GM12878 (cell line): Measurements from ENCODE around the gene CEBPE.

Experiments used
- ATF3 ChIP-seq: IDR thresholded peaks from 2 replicates; pipeline ENCODE4 v1.6.1; 2011; ENCODE audit warnings: low read depth, mild to moderate bottlenecking, low read length, moderate library complexity, borderline replicate concordance; ENCODE audit errors: extremely low read depth
- CBX5 ChIP-seq: sonication (generic); IDR thresholded peaks from 2 replicates; pipeline ENCODE4 v1.6.1; 2016; ENCODE audit warnings: low read depth, moderate library complexity, mild to moderate bottlenecking, inconsistent platforms
- CEBPB ChIP-seq, 2 experiments: fragments of 150-350 bp in 1 of 2; IDR thresholded peaks; 2 replicates each; pipeline ENCODE4 v1.6.1; 2012 to 2014; ENCODE audit warnings: low read depth in 2 of 2, low read length in 2 of 2, borderline replicate concordance in 1 of 2, inconsistent platforms in 1 of 2
- CTCF ChIP-seq, 3 experiments: IDR thresholded peaks in 2 of 3; conservative IDR thresholded peaks in 1 of 3; 2 replicates each; pipeline ENCODE4 v1.5.1; 2011; ENCODE audit warnings: low read depth in 3 of 3, low read length in 3 of 3, mild to moderate bottlenecking in 3 of 3, control low read depth in 2 of 3, moderate library complexity in 2 of 3, inconsistent platforms in 1 of 3, mixed read lengths in 1 of 3; ENCODE audit not compliant: control insufficient read depth in 2 of 3, insufficient read depth in 1 of 3; ENCODE audit errors: extremely low read depth in 1 of 3
- EP300 ChIP-seq, 2 experiments: fragments of 150-350 bp in 1 of 2; IDR thresholded peaks; 2 replicates each; pipeline ENCODE4 v1.6.1; 2011 to 2012; ENCODE audit warnings: low read depth in 2 of 2, low read length in 2 of 2, borderline replicate concordance in 1 of 2, improper control_type of control experiment in 1 of 2, inconsistent platforms in 1 of 2; ENCODE audit not compliant: control insufficient read depth in 1 of 2
- FOS ChIP-seq: IDR thresholded peaks from 3 replicates; pipeline ENCODE4 v1.6.1; 2011; ENCODE audit warnings: borderline replicate concordance; ENCODE audit not compliant: insufficient read length; ENCODE audit errors: extremely low read depth
- FOXK2 ChIP-seq: fragments of 450-650 bp; IDR thresholded peaks from 2 replicates; pipeline ENCODE4 v1.6.1; 2017; ENCODE audit warnings: mild to moderate bottlenecking, moderate library complexity
- MAX ChIP-seq: IDR thresholded peaks from 2 replicates; pipeline ENCODE4 v1.6.1; 2012; ENCODE audit warnings: low read depth, low read length, improper control_type of control experiment
- MTA3 ChIP-seq: IDR thresholded peaks from 2 replicates; pipeline ENCODE4 v1.6.1; 2012; ENCODE audit warnings: low read length, inconsistent platforms, borderline replicate concordance
- PAX5 ChIP-seq: IDR thresholded peaks from 2 replicates; pipeline ENCODE4 v1.6.1; 2011; ENCODE audit warnings: low read depth, low read length, borderline replicate concordance
- POLR2A ChIP-seq: IDR thresholded peaks from 2 replicates; pipeline ENCODE4 v1.6.1; 2011; ENCODE audit warnings: low read depth, mild to moderate bottlenecking, low read length
- POLR2AphosphoS5 ChIP-seq: IDR thresholded peaks from 2 replicates; pipeline ENCODE4 v1.6.1; 2011; ENCODE audit warnings: mild to moderate bottlenecking, low read length, inconsistent platforms
- SPI1 ChIP-seq: IDR thresholded peaks from 2 replicates; pipeline ENCODE4 v1.6.1; 2011; ENCODE audit warnings: low read depth, mild to moderate bottlenecking, low read length, moderate library complexity, borderline replicate concordance; ENCODE audit not compliant: insufficient read depth
- USF2 ChIP-seq: IDR thresholded peaks from 2 replicates; pipeline ENCODE4 v1.6.1; 2011; ENCODE audit warnings: low read depth, low read length, improper control_type of control experiment, borderline replicate concordance

GRCh38 chr14:23162005-23162404, 43.0 kb upstream of the CEBPE start:
- TF ChIP-seq FOXK2, result no peak
- TF ChIP-seq ATF3, result no peak
- no peak for TF ChIP-seq CTCF (IDR thresholded peaks at IDR 0.05 in 2 of 3, conservative IDR thresholded peaks at IDR 0.05 in 1 of 3; ENCODE audit: control insufficient read depth in 2 of 3, extremely low read depth in 1 of 3, insufficient read depth in 1 of 3, low read depth in 3 of 3, low read length in 3 of 3)
- no peak for TF ChIP-seq MTA3
- no peak for TF ChIP-seq FOS
- no peak for TF ChIP-seq EP300 (IDR thresholded peaks at IDR 0.05; ENCODE audit: borderline replicate concordance in 1 of 2, control insufficient read depth in 1 of 2, low read depth in 2 of 2, low read length in 2 of 2)
- no peak for TF ChIP-seq POLR2A
- no peak for TF ChIP-seq POLR2AphosphoS5
- TF ChIP-seq CEBPB (IDR thresholded peaks at IDR 0.05; ENCODE audit: borderline replicate concordance in 1 of 2, low read depth in 2 of 2, low read length in 2 of 2), result no peak
- no peak for TF ChIP-seq MAX
- no peak for TF ChIP-seq SPI1
- no peak for TF ChIP-seq PAX5
- no peak for TF ChIP-seq USF2
- TF ChIP-seq CBX5, result no peak
